Measurements from ENCODE around the gene GFM1. TPM values are rescaled to one million over a fixed set of nuclear protein-coding genes. Genes with fewer than 3 reads are reported as not detected.

The GFM1 gene
- total and polyA plus RNA-seq, 2 of the 13 experiments (the other 11 are each of a cell fraction or from before 2014, with no cell fraction given), result 10.5 to 59.0 TPM

DNA sequence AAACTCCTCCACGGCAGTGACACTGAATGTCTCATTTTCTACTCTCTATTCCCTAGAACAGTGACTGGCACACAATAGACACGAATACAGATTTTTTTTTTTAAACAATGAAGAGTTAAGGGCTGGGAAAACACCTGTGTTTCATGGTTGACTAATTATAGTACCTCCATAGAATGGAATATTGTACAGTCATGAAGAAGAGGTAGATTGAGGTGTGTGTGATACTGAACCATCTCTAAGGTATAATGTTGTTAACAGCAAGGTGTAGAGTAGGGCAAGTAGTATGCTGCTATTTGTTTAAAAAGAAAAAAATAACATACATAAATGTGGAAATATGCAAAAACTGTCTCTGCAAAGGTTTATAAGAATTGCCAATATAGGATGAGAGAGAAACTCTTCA lies 93.1 kb downstream of the GFM1 start:
- Histone ChIP-seq H4K20me1 (ENCODE audit: insufficient read depth, low read length) (no peaks in the 10 kb centered on the region), H3K79me2 (ENCODE audit: insufficient read depth, low read length) (no peaks in the 10 kb centered on the region), H3K27ac (ENCODE audit: extremely low read length, insufficient read depth, low read length) (no peak overlapping the region), H2AFZ (ENCODE audit: low read length) (no peak overlapping the region), H3K4me3 (replicated peaks in 1 of 3; ENCODE audit: insufficient read depth in 1 of 3, low read depth in 2 of 3, low read length in 3 of 3) (no peak overlapping the region), H3K9me3 (ENCODE audit: low read length) (peaks cover 4% of the 10 kb centered on the region; the same call in 1 of the 2 replicates), H3K4me2 (ENCODE audit: low read depth, low read length) (no peak overlapping the region), H3K36me3 (replicated peaks in 1 of 2; ENCODE audit: control insufficient read depth in 1 of 2, insufficient read depth in 2 of 2, low read length in 2 of 2) (no peaks in the 10 kb centered on the region), H3K27me3 (ENCODE audit: control insufficient read depth in 1 of 2, insufficient read depth in 2 of 2, low read length in 2 of 2) (no peaks in the 10 kb centered on the region), H3K9ac (ENCODE audit: insufficient read depth, low read depth, low read length) (no peak overlapping the region), H3K4me1 (ENCODE audit: insufficient read depth, low read length) (no peaks in the 10 kb centered on the region)
- WGBS (ENCODE audit: low lambda C conversion rate), result 66% methylated on average over 2 of the region's 2 CpGs
- no TSS peak for BruUV-seq (replicated peaks)
- CTCF ChIA-PET (ENCODE audit: low intra/inter-chr PET ratio, low total read pairs), result no interaction called here
- ATAC-seq (no peak), FAIRE-seq (no peak), DNase-seq (ENCODE audit: low spot score) (no peak)
- intact Hi-C loops (cut with micrococcal nuclease; ENCODE audit: unreplicated experiment) (no loop called here), in situ Hi-C loops (cut with HindIII; ENCODE audit: extremely low pct_ligation_motif_present, low pct_unique_long_range_greater_than_20kb) (no loop called here)
- POLR2A ChIA-PET, result no interaction called here
- TF ChIP-seq ARNT (IDR thresholded peaks at IDR 0.05) (no peak), ZSCAN29 (CRISPR knock-in tag; conservative IDR thresholded peaks at IDR 0.05) (no peak), TARDBP (CRISPR knock-in tag; IDR thresholded peaks at IDR 0.05) (no peak), MXI1 (IDR thresholded peaks at IDR 0.05; ENCODE audit: borderline replicate concordance, low read depth, low read length) (no peak), ZBTB42 (CRISPR knock-in tag; IDR thresholded peaks at IDR 0.05) (no peak), ZNF326 (CRISPR knock-in tag; IDR thresholded peaks at IDR 0.05; ENCODE audit: borderline replicate concordance) (no peak)
- TF ChIP-seq, protein P1, sequence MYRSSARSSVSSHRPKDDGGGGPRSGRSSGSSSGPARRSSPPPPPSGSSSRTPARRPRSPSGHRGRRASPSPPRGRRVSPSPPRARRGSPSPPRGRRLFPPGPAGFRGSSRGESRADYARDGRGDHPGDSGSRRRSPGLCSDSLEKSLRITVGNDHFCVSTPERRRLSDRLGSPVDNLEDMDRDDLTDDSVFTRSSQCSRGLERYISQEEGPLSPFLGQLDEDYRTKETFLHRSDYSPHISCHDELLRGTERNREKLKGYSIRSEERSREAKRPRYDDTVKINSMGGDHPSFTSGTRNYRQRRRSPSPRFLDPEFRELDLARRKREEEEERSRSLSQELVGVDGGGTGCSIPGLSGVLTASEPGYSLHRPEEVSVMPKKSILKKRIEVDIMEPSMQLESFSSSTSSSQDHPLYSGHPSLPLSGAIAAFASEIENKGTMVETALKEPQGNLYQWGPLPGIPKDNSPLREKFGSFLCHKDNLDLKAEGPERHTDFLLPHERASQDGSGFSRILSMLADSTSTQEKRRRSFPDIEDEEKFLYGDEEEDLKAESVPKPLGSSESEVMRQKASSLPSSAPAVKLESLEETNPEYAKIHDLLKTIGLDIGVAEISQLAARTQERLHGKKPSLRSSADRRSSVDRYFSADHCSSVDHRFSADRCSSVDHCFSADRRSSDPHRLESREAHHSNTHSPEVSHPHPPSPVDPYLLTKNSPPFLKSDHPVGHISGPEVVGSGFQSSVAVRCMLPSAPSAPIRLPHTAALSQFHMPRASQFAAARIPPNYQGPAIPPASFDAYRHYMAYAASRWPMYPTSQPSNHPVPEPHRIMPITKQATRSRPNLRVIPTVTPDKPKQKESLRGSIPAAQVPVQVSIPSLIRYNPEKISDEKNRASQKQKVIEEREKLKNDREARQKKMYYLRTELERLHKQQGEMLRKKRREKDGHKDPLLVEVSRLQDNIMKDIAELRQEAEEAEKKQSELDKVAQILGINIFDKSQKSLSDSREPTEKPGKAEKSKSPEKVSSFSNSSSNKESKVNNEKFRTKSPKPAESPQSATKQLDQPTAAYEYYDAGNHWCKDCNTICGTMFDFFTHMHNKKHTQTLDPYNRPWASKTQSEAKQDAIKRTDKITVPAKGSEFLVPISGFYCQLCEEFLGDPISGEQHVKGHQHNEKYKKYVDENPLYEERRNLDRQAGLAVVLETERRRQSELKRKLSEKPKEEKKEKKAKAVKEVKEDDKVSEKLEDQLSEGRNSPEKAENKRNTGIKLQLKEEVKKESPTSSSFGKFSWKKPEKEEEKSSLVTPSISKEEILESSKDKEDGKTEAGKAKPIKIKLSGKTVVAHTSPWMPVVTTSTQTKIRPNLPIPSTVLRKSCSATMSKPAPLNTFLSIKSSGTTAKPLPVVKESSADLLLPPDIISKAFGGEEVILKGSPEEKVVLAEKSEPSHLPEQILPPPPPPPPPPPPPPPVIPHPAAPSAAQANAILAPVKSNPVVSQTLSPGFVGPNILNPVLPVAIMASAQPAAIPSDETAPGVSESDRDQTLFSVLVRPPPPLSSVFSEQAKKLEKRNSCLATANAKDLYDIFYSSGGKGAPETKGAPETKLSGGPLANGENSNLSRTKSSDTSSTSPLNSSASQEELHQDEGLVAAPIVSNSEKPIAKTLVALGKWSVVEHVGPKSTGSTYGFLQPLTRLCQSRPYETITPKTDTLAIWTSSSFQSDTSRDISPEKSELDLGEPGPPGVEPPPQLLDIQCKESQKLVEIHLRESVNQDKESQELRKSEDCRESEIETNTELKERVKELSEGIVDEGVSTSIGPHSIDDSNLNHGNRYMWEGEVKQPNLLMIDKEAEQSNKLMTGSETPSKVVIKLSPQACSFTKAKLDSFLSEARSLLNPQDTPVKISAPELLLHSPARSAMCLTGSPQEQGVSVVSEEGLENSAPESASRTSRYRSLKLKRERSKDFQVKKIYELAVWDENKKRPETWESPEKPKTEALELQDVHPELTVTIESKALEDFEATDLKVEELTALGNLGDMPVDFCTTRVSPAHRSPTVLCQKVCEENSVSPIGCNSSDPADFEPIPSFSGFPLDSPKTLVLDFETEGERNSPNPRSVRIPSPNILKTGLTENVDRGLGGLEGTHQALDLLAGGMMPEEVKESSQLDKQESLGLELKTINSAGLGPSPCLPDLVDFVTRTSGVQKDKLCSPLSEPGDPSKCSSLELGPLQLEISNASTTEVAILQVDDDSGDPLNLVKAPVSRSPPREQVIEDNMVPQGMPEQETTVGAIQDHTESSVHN (CRISPR knock-in tag; IDR thresholded peaks at IDR 0.05), result no peak
- TF ChIP-seq, protein P2, sequence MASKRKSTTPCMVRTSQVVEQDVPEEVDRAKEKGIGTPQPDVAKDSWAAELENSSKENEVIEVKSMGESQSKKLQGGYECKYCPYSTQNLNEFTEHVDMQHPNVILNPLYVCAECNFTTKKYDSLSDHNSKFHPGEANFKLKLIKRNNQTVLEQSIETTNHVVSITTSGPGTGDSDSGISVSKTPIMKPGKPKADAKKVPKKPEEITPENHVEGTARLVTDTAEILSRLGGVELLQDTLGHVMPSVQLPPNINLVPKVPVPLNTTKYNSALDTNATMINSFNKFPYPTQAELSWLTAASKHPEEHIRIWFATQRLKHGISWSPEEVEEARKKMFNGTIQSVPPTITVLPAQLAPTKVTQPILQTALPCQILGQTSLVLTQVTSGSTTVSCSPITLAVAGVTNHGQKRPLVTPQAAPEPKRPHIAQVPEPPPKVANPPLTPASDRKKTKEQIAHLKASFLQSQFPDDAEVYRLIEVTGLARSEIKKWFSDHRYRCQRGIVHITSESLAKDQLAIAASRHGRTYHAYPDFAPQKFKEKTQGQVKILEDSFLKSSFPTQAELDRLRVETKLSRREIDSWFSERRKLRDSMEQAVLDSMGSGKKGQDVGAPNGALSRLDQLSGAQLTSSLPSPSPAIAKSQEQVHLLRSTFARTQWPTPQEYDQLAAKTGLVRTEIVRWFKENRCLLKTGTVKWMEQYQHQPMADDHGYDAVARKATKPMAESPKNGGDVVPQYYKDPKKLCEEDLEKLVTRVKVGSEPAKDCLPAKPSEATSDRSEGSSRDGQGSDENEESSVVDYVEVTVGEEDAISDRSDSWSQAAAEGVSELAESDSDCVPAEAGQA (IDR thresholded peaks at IDR 0.05; ENCODE audit: low read depth), result no peak
- TF ChIP-seq, protein P2 (CRISPR knock-in tag; IDR thresholded peaks at IDR 0.05; ENCODE audit: borderline replicate concordance), result no peak
- TF ChIP-seq, protein P3, sequence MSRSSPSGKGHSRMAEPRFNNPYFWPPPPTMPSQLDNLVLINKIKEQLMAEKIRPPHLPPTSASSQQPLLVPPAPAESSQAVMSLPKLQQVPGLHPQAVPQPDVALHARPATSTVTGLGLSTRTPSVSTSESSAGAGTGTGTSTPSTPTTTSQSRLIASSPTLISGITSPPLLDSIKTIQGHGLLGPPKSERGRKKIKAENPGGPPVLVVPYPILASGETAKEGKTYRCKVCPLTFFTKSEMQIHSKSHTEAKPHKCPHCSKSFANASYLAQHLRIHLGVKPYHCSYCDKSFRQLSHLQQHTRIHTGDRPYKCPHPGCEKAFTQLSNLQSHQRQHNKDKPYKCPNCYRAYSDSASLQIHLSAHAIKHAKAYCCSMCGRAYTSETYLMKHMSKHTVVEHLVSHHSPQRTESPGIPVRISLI (CRISPR knock-in tag; IDR thresholded peaks at IDR 0.05; ENCODE audit: borderline replicate concordance), result no peak
